Mesothelial cell of epicardium (in vitro differentiated cells): ENCODE results near the gene ARHGAP23. TPM values are rescaled to one million over a fixed set of nuclear protein-coding genes. Genes with fewer than 3 reads are reported as not detected.
"Not testable (repeated sequence)": the region's sequence is repeated elsewhere in the genome, so short reads cannot be mapped to it uniquely, and the experiment has no call there.

Experiments
- DNase-seq, 2 experiments: peaks; one replicate each; pipeline ENCODE4 v3.0.0; 2021; ENCODE audit warnings: low spot score in 2 of 2; ENCODE audit not compliant: unreplicated experiment in 2 of 2
- H3K27ac Mint-ChIP-seq: 2 replicates; pipeline ENCODE4 v1.8.0; 2021; ENCODE audit warnings: mixed read lengths
- H3K27me3 Mint-ChIP-seq: 2 replicates; pipeline ENCODE4 v1.8.0; 2021; ENCODE audit warnings: low read depth, mixed read lengths
- H3K36me3 Mint-ChIP-seq: 2 replicates; pipeline ENCODE4 v1.8.0; 2021; ENCODE audit warnings: mixed read lengths
- H3K4me1 Mint-ChIP-seq: 2 replicates; pipeline ENCODE4 v1.8.0; 2021; ENCODE audit warnings: mixed read lengths
- H3K4me3 Mint-ChIP-seq: 2 replicates; pipeline ENCODE4 v1.8.0; 2021; ENCODE audit warnings: mild to moderate bottlenecking, moderate library complexity, mixed read lengths
- H3K9me3 Mint-ChIP-seq: 2 replicates; pipeline ENCODE4 v1.8.0; 2021; ENCODE audit warnings: mixed read lengths
- CTCF ChIP-seq: fragments of 200-600 bp; sonication (generic); IDR thresholded peaks from one replicate; pipeline ENCODE4 v1.5.0; 2021; ENCODE audit warnings: antibody characterized with exemption; ENCODE audit not compliant: unreplicated experiment
- total RNA-seq: library from RNA; stranded (reverse); gene quantifications from 3 replicates; pipeline ENCODE4 v1.2.1, GENCODE V29; 2021

Gene ARHGAP23
- total RNA-seq, 1 donor from 2014 or later = 89.1 TPM

DNA sequence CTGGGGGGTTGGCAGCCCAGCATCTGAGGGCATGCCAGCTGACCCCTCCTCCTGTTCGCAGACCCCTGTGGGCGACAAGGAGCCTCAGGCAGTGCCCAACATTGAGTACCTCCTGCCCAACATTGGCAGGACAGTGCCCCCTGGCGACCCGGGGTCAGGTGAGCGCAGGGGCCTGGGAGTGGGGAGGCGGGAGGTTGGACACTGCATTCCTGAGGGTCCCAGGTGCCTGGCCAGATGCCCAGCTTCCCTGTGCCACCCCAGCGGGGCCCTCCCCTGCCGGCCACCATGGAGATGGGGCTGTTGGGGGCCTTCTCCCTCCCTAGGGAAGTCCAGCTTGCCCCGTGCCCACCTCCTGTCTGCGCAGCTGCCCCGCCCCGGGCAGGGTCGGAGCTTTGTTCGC lies 70.1 kb downstream of the ARHGAP23 start:
- no peak for TF ChIP-seq CTCF
- H3K27ac Mint-ChIP-seq = no peak overlapping the region
- peaks cover 52% of the 10 kb centered on the region for H3K36me3 Mint-ChIP-seq
- H3K4me3 Mint-ChIP-seq = no peak overlapping the region
- peaks cover 6% of the 10 kb centered on the region for H3K9me3 Mint-ChIP-seq
- H3K4me1 Mint-ChIP-seq = no peaks in the 10 kb centered on the region
- no peak for DNase-seq
- H3K27me3 Mint-ChIP-seq = no peaks in the 10 kb centered on the region

DNA sequence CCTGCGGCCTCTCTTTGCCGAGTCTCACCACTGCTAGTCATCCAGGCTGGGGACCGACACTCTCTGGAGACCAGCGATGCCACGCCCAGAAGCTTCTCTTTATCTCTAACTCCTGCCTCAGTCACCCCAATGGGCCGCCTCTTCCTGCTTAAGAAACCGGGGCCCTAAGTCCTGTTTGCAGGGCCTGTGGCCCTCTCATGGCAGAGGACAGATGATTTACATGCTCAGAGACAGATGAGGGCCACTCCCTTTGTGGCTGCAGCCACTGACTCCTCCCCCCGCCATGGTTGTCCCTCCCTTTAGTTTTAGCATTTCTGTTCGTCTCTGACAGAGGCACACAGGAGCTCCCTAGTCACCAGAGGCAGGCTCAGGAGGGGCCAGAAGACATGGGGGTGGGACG lies 71.0 kb downstream of the ARHGAP23 start:
- H3K27ac Mint-ChIP-seq, DNase-seq, H3K4me3 Mint-ChIP-seq, H3K27me3 Mint-ChIP-seq, H3K9me3 Mint-ChIP-seq, H3K4me1 Mint-ChIP-seq: not testable (repeated sequence)
- peaks cover 46% of the 10 kb centered on the region for H3K36me3 Mint-ChIP-seq

GRCh38 chr17:38501718-38502117 lies 73.5 kb downstream of the ARHGAP23 start:
- H3K27me3 Mint-ChIP-seq, H3K4me3 Mint-ChIP-seq, H3K4me1 Mint-ChIP-seq, H3K27ac Mint-ChIP-seq, H3K9me3 Mint-ChIP-seq, DNase-seq: not testable (repeated sequence)
- H3K36me3 Mint-ChIP-seq = peaks cover 32% of the 10 kb centered on the region

GRCh38 chr17:38503286-38503913 lies 75.1 kb downstream of the ARHGAP23 start:
- H3K27ac Mint-ChIP-seq, H3K27me3 Mint-ChIP-seq: not testable (repeated sequence)

GRCh38 chr17:38504216-38504615 lies 76.0 kb downstream of the ARHGAP23 start:
- TF ChIP-seq CTCF = no peak
- Mint-ChIP-seq H3K27ac (no peak overlapping the region), H3K4me3 (no peak overlapping the region), H3K36me3 (peaks cover 21% of the 10 kb centered on the region), H3K4me1 (peaks cover 6% of the 10 kb centered on the region), H3K27me3 (peaks cover 2% of the 10 kb centered on the region), H3K9me3 (no peaks in the 10 kb centered on the region)
- DNase-seq = no peak

More at GRCh38 chr17:38503286-38503913, 75.1 kb downstream of the ARHGAP23 start:
- H3K4me3 Mint-ChIP-seq, DNase-seq, H3K9me3 Mint-ChIP-seq, H3K4me1 Mint-ChIP-seq: not testable (repeated sequence)
- peaks cover 21% of the 10 kb centered on the region for H3K36me3 Mint-ChIP-seq

DNA sequence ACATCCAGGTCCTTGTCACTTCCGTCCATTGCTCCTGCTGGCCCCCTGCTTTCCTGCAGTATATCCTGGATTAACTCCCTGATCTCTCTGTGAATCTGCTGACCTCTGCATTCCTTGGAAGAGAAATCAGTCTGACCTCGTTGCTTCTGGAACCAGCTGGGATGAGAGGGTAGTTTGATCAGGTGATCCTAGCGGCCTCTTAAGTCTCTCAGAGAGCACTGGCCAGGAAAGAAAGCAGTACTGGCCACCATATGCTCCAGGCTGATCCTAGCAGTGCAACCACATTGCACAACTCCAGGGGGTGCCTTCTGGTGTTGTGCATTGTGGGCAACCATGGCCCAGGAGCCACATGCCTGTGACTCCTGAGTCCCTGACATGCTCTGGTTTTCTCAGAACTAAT lies 79.2 kb downstream of the ARHGAP23 start:
- Mint-ChIP-seq H3K4me3 (no peak overlapping the region), H3K36me3 (peaks cover 6% of the 10 kb centered on the region), H3K27me3 (peaks cover 18% of the 10 kb centered on the region), H3K27ac (no peak overlapping the region), H3K4me1 (peaks cover 27% of the 10 kb centered on the region), H3K9me3 (no peaks in the 10 kb centered on the region)
- TF ChIP-seq CTCF = no peak
- no peak for DNase-seq

DNA sequence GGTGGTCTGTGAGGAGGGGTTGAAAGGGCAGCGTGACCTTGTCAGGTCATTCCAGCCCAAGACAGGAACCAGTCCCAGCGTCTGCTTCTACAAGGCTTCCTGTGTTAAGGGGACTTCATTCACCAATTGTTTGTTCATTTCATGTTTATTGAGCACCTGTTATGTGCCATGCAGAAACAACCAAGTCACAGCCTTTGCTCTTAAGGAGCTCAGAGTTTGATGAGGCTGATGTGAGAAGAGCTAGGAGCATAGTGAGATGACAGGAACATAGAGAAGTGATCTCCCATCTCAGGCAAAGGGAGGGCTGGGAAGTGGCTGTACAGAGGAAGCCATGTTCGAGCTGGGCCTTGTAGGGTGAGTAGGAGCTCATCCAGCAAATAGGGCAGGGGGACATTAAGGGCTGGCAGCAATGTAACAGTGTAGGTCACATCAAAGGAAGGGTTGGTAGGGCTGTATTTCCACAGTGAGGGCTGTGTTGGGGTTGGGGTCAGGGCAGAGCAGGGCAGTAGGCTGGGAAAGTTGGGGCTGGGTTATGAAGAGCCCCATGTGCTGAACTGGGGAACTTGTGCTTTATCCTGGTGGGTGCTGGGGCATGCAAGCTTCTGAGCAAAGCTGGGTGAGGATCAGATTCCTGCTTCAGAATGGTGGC lies 79.8 kb downstream of the ARHGAP23 start:
- Mint-ChIP-seq H3K27ac (no peak overlapping the region), H3K9me3 (no peaks in the 10 kb centered on the region), H3K36me3 (peaks cover 1% of the 10 kb centered on the region), H3K27me3 (peaks cover 18% of the 10 kb centered on the region), H3K4me3 (peak overlapping the region; percentile 14), H3K4me1 (peaks cover 28% of the 10 kb centered on the region)
- no peak for DNase-seq
- TF ChIP-seq CTCF = no peak
